Activated T-helper 2 cell treated with anti-CD3 and anti-CD28 coated beads, Interferon-gamma antibody, Interleukin-2, Interleukin-4, amounts not matched to agents 10 μg/mL and 5 μg/mL and 100 μg/mL, durations not matched to agents 14 hours and 24 hours and 36 hours (primary cell): Measurements from ENCODE around the gene S100A7. TPM values are rescaled to one million over a fixed set of nuclear protein-coding genes. Genes with fewer than 3 reads are reported as not detected.
A peak's percentile ranks its signal among the peaks of the same experiment; 100 is the strongest.
"Not testable (repeated sequence)": the region's sequence is repeated elsewhere in the genome, so short reads cannot be mapped to it uniquely, and the experiment has no call there.

Experiments used
- DNase-seq: peaks from one replicate; pipeline ENCODE4 v3.0.0; 2021; ENCODE audit warnings: low spot score
- H3K27ac Mint-ChIP-seq: one replicate; pipeline ENCODE4 v1.8.0; 2021; ENCODE audit warnings: mixed read lengths
- H3K27me3 Mint-ChIP-seq: one replicate; pipeline ENCODE4 v1.8.0; 2021; ENCODE audit warnings: low read depth, mixed read lengths
- H3K36me3 Mint-ChIP-seq: one replicate; pipeline ENCODE4 v1.8.0; 2021; ENCODE audit warnings: low read depth, mixed read lengths
- H3K4me1 Mint-ChIP-seq: one replicate; pipeline ENCODE4 v1.8.0; 2021; ENCODE audit warnings: low read depth, mixed read lengths
- H3K4me3 Mint-ChIP-seq: one replicate; pipeline ENCODE4 v1.8.0; 2021; ENCODE audit warnings: low read depth, mild to moderate bottlenecking, moderate library complexity, mixed read lengths
- H3K9me3 Mint-ChIP-seq: one replicate; pipeline ENCODE4 v1.8.0; 2021; ENCODE audit warnings: mixed read lengths
- intact Hi-C: fragments of 100-400 bp; cut with micrococcal nuclease; formaldehyde crosslinking; loops from one replicate; pipeline ENCODE4 v1.15.1; 2023
- total RNA-seq: library from RNA; stranded (reverse); gene quantifications from 2 replicates; pipeline ENCODE4 v1.2.3, GENCODE V29; 2022

Gene S100A7
- total RNA-seq, 1 donor from 2014 or later, result not detected

- Mint-ChIP-seq H3K9me3 (peaks cover 3% of the 10 kb centered on the region), H3K36me3 (no peaks in the 10 kb centered on the region), H3K27ac (no peak overlapping the region), H3K4me3 (no peak overlapping the region), H3K4me1 (peaks cover 4% of the 10 kb centered on the region), H3K27me3 (peaks cover 16% of the 10 kb centered on the region)
- no peak for DNase-seq
- intact Hi-C loops, result no loop called here
Measured at GRCh38 chr1:153466908-153467307, 6.5 kb upstream of the S100A7 start.

GRCh38 chr1:153465811-153466636 is 5.6 kb upstream of the S100A7 start:
- Mint-ChIP-seq H3K4me1 (peaks cover 4% of the 10 kb centered on the region), H3K36me3 (no peaks in the 10 kb centered on the region), H3K27me3 (peaks cover 16% of the 10 kb centered on the region), H3K4me3 (no peak overlapping the region), H3K9me3 (no peaks in the 10 kb centered on the region), H3K27ac (no peak overlapping the region)
- intact Hi-C loops, result no loop called here
- DNase-seq, result peak; percentile 50

- H3K27ac Mint-ChIP-seq, H3K36me3 Mint-ChIP-seq, H3K4me1 Mint-ChIP-seq, H3K9me3 Mint-ChIP-seq, H3K4me3 Mint-ChIP-seq, DNase-seq, intact Hi-C loops: not testable (repeated sequence)
- H3K27me3 Mint-ChIP-seq, result peaks cover 11% of the 10 kb centered on the region
Measured at GRCh38 chr1:153462741-153463140, 2.3 kb upstream of the S100A7 start.

GRCh38 chr1:153459655-153460054 is 796 bp downstream of the S100A7 start:
- H3K4me1 Mint-ChIP-seq, result no peaks in the 10 kb centered on the region
- no peak overlapping the region for H3K27ac Mint-ChIP-seq
- intact Hi-C loops, result no loop called here
- no peaks in the 10 kb centered on the region for H3K36me3 Mint-ChIP-seq
- no peaks in the 10 kb centered on the region for H3K9me3 Mint-ChIP-seq
- no peak overlapping the region for H3K4me3 Mint-ChIP-seq
- peaks cover 11% of the 10 kb centered on the region for H3K27me3 Mint-ChIP-seq
- no peak for DNase-seq

- Mint-ChIP-seq H3K27ac (no peak overlapping the region), H3K4me1 (no peaks in the 10 kb centered on the region), H3K9me3 (no peaks in the 10 kb centered on the region), H3K27me3 (peaks cover 5% of the 10 kb centered on the region), H3K36me3 (no peaks in the 10 kb centered on the region), H3K4me3 (no peak overlapping the region)
- intact Hi-C loops, result no loop called here
- DNase-seq, result no peak
Measured at GRCh38 chr1:153456396-153456795, 4.1 kb downstream of the S100A7 start.

GRCh38 chr1:153448851-153449250 is 11.6 kb downstream of the S100A7 start:
- H3K9me3 Mint-ChIP-seq, H3K27ac Mint-ChIP-seq, H3K36me3 Mint-ChIP-seq, H3K4me1 Mint-ChIP-seq, H3K27me3 Mint-ChIP-seq, DNase-seq, H3K4me3 Mint-ChIP-seq, intact Hi-C loops: not testable (repeated sequence)

- peaks cover 5% of the 10 kb centered on the region for H3K27me3 Mint-ChIP-seq
- H3K4me3 Mint-ChIP-seq, result no peak overlapping the region
- H3K36me3 Mint-ChIP-seq, result no peaks in the 10 kb centered on the region
- intact Hi-C loops, result no loop called here
- H3K27ac Mint-ChIP-seq, result no peak overlapping the region
- no peaks in the 10 kb centered on the region for H3K4me1 Mint-ChIP-seq
- H3K9me3 Mint-ChIP-seq, result no peaks in the 10 kb centered on the region
- DNase-seq, result no peak
Measured at GRCh38 chr1:153447498-153448170, 12.8 kb downstream of the S100A7 start.

GRCh38 chr1:153444078-153444477 is 16.4 kb downstream of the S100A7 start:
- Mint-ChIP-seq H3K4me1 (no peaks in the 10 kb centered on the region), H3K4me3 (no peak overlapping the region), H3K27me3 (peaks cover 5% of the 10 kb centered on the region), H3K9me3 (no peaks in the 10 kb centered on the region), H3K36me3 (no peaks in the 10 kb centered on the region), H3K27ac (no peak overlapping the region)
- intact Hi-C loops, result no loop called here
- no peak for DNase-seq

GRCh38 chr1:153443486-153443885 is 17.0 kb downstream of the S100A7 start:
- H3K4me3 Mint-ChIP-seq, result no peak overlapping the region
- no peaks in the 10 kb centered on the region for H3K36me3 Mint-ChIP-seq
- no peaks in the 10 kb centered on the region for H3K9me3 Mint-ChIP-seq
- H3K27me3 Mint-ChIP-seq, result peaks cover 4% of the 10 kb centered on the region
- H3K4me1 Mint-ChIP-seq, result no peaks in the 10 kb centered on the region
- intact Hi-C loops, result no loop called here
- DNase-seq, result no peak
- H3K27ac Mint-ChIP-seq, result no peak overlapping the region

- Mint-ChIP-seq H3K27me3 (peaks cover 2% of the 10 kb centered on the region), H3K4me1 (no peaks in the 10 kb centered on the region), H3K9me3 (no peaks in the 10 kb centered on the region), H3K36me3 (no peaks in the 10 kb centered on the region), H3K4me3 (no peak overlapping the region), H3K27ac (no peak overlapping the region)
- DNase-seq, result no peak
- intact Hi-C loops, result no loop called here
Measured at GRCh38 chr1:153441238-153441755, 19.2 kb downstream of the S100A7 start.

GRCh38 chr1:153439273-153439672 is 21.2 kb downstream of the S100A7 start:
- peaks cover 2% of the 10 kb centered on the region for H3K27me3 Mint-ChIP-seq

GRCh38 chr1:153438599-153438998 is 21.9 kb downstream of the S100A7 start:
- no peaks in the 10 kb centered on the region for H3K4me1 Mint-ChIP-seq
- intact Hi-C loops, result no loop called here
- H3K27ac Mint-ChIP-seq, result no peak overlapping the region
- no peaks in the 10 kb centered on the region for H3K36me3 Mint-ChIP-seq
- H3K27me3 Mint-ChIP-seq, result peaks cover 2% of the 10 kb centered on the region
- DNase-seq, result no peak
- H3K4me3 Mint-ChIP-seq, result no peak overlapping the region
- no peaks in the 10 kb centered on the region for H3K9me3 Mint-ChIP-seq

More at GRCh38 chr1:153439273-153439672, 21.2 kb downstream of the S100A7 start:
- Mint-ChIP-seq H3K36me3 (no peaks in the 10 kb centered on the region), H3K4me3 (no peak overlapping the region), H3K4me1 (no peaks in the 10 kb centered on the region), H3K9me3 (no peaks in the 10 kb centered on the region), H3K27ac (no peak overlapping the region)
- no peak for DNase-seq
- intact Hi-C loops, result no loop called here

- no peak overlapping the region for H3K27ac Mint-ChIP-seq
- DNase-seq, result no peak
- H3K9me3 Mint-ChIP-seq, result no peaks in the 10 kb centered on the region
- intact Hi-C loops, result no loop called here
- H3K4me3 Mint-ChIP-seq, result no peak overlapping the region
- H3K36me3 Mint-ChIP-seq, result no peaks in the 10 kb centered on the region
- peaks cover 2% of the 10 kb centered on the region for H3K27me3 Mint-ChIP-seq
- H3K4me1 Mint-ChIP-seq, result no peaks in the 10 kb centered on the region
Measured at GRCh38 chr1:153437236-153437635, 23.2 kb downstream of the S100A7 start.
